ENCODE results near the gene SLC3A2.

SLC3A2 gene

DNA sequence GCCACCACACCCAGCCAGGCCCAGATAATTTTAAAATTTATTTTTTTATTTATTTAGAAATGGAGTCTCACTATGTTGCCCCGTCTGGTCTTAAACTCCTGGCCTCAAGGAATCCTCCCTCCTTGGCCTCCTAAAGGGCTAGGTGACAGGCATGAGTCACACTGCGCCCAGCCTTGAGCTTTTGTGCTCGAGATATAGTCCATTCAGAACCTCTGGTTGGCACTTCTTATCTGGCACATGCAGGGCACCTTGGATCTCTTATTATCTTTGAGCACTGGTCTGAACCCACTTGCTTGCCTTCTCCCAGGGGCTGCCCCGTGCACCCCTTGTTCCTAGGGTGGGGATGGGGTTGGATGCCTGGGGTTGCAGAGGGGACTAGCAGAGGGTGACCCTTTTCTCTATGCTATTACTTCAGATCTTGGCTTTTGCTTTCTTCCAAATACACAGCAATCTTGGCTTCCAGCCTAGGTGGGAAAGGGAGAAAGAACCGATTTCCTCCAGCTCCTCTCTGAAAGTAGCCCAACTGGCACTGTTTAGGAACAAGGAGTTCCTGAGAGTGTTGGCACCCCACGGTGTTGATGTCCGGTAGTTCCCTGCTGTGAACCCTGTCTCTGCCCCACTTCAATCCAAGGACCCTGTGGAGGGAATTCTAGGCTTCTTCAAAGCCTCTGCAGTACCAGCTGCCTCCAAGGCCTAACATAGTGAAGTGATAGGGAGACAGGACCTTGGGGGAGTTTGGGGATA lies 1.3 kb upstream of the SLC3A2 start:
- FAIRE-seq (no peak), DNase-seq (ENCODE audit: insufficient read length, low spot score) (no peak)
- TF ChIP-seq, protein P1, sequence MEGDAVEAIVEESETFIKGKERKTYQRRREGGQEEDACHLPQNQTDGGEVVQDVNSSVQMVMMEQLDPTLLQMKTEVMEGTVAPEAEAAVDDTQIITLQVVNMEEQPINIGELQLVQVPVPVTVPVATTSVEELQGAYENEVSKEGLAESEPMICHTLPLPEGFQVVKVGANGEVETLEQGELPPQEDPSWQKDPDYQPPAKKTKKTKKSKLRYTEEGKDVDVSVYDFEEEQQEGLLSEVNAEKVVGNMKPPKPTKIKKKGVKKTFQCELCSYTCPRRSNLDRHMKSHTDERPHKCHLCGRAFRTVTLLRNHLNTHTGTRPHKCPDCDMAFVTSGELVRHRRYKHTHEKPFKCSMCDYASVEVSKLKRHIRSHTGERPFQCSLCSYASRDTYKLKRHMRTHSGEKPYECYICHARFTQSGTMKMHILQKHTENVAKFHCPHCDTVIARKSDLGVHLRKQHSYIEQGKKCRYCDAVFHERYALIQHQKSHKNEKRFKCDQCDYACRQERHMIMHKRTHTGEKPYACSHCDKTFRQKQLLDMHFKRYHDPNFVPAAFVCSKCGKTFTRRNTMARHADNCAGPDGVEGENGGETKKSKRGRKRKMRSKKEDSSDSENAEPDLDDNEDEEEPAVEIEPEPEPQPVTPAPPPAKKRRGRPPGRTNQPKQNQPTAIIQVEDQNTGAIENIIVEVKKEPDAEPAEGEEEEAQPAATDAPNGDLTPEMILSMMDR (IDR thresholded peaks at IDR 0.05; ENCODE audit: insufficient read depth, missing control alignments), result no peak

DNA sequence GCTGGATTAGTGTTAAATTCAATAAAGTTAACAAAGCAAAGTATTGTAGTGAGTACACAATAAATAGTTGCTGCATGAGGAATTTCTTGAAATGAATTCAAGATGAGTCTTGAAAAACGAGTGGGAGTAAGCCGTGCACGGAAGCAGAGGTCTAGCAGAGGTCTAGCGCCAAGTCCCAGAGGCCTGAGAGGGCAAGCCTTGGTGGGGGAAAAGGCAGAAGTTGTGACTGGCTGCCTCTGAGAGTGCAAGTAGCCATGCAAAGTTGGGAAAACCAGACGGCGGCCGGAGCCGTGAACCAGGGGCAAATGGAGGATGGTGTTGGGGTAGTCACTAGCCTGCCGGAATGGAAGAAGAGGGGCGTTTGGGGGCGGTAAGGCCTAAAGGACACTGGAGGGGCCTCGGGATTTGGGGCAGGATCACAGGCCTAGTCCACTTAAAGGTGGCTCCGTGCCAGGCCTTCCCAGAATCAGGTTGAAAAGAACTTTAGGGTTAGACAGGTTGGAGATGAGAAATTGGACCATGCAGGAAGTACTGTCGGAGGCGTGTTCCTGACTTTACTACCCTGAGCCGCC lies 379 bp upstream of the SLC3A2 start:
- TF ChIP-seq, protein P1 (IDR thresholded peaks at IDR 0.05; ENCODE audit: insufficient read depth, missing control alignments), result no peak
- FAIRE-seq (no peak), DNase-seq (ENCODE audit: insufficient read length, low spot score) (no peak)

DNA sequence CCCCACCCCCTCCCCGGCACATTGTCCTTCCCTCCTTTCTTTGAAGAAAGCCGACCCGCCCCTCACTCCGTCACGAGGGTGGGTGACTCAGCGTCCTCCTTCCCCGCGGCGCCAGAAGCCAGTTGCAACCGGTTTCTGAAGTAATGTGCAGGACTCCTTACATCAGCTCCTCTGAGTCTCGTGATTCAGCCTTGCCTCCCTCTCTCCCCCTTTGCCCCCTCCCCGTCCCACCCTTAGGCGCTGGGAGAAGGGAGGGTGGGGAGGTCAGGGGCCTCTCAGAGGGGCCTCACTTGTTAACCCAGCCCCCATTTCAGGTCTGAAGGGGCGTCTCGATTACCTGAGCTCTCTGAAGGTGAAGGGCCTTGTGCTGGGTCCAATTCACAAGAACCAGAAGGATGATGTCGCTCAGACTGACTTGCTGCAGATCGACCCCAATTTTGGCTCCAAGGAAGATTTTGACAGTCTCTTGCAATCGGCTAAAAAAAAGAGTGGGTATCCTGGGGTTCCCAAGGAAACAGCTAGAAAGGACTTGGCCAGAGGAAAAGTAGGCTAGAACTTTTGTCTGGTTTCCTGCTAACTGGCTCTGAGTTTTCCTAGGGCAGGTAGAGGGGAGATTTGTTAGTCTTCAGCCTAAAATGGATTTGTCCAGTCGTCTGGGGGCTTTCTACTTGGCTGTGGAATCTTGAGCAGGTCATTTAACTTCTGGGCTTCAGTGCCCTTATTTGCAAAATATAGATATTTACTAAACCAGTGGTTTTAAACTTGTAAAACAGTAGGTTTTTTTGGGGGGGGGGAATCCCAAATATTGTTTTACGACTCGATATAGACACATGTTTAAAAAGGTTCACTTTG lies 1.1 kb downstream of the SLC3A2 start:
- TF ChIP-seq, protein P1 (IDR thresholded peaks at IDR 0.05; ENCODE audit: insufficient read depth, missing control alignments), result no peak
- DNase-seq (ENCODE audit: insufficient read length, low spot score) (peak; percentile 53), FAIRE-seq (no peak)

DNA sequence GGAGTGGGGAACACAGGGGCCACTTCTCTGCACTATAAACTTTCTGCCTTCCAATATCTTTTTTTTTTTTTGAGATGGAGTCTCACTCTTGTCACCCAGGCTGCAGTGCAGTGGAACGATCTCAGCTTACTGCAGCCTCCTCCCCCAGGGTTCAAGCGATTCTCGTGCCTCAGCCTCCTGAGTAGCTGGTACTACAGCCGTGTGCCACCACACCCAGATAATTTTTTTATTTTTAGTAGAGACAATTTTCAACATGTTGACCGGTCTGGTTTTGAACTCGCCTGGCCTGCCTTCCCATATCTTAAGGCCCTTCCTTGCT lies 1.7 kb downstream of the SLC3A2 start:
- DNase-seq (ENCODE audit: insufficient read length, low spot score) (no peak), FAIRE-seq (no peak)
- TF ChIP-seq, protein P1 (IDR thresholded peaks at IDR 0.05; ENCODE audit: insufficient read depth, missing control alignments), result no peak

DNA sequence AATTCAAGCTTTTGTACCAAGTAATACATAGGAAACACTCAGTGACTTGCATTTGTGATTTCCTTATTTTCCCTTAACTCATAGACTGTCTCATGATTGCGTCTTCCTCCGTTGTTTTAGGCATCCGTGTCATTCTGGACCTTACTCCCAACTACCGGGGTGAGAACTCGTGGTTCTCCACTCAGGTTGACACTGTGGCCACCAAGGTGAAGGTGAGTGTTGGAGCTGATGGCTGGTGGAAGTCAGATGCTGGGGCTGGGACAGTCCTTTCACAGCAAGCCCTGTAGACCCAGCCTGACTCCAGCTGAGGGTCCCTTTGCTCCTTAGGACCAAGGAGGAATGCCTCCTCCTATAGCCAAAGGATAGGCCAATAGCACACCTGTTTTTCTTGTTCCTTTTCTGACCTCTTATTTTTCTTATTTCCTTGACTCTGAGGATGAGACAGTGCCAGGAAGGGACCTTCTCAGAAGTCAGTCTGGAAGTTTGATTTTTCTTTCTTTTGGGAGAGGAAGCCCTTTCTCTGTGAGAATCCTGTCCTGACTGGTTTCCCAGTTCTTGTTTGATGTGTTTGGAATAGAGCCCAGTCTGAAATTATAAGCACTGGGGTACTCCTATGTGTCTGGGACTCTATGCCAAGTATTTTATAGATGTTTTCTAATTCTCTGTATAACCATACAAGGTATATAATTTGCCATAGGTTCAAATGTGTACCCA lies 2.2 kb downstream of the SLC3A2 start:
- DNase-seq (ENCODE audit: insufficient read length, low spot score), result no peak
- TF ChIP-seq, protein P1 (IDR thresholded peaks at IDR 0.05; ENCODE audit: insufficient read depth, missing control alignments), result no peak
- FAIRE-seq, result no peak

DNA sequence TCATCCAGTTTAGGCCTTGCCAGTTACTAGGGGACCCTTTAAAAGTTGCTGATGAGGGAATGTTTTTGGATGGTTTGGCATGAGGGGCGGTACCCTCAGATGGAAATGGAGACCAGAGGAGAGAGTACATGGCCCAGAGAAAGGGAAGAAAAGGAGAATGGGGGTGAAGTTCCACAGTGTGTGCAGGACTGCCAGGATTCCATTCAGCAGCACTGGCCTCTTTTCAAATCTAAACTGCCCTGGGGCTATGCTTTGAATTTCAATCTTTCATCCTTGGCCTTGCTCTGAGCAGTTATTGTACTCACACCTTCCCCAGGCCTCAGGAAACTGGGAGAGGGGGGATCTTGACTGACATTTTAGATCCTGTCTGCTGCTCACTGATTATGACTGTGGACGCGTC lies 3.0 kb downstream of the SLC3A2 start:
- DNase-seq (ENCODE audit: insufficient read length, low spot score), result no peak
- TF ChIP-seq, protein P1 (IDR thresholded peaks at IDR 0.05; ENCODE audit: insufficient read depth, missing control alignments), result no peak
- FAIRE-seq, result no peak
